ENCODE results near the gene NR1H2.
"Not testable (repeated sequence)": the region's sequence is repeated elsewhere in the genome, so short reads cannot be mapped to it uniquely, and the experiment has no call there.

The NR1H2 gene

DNA sequence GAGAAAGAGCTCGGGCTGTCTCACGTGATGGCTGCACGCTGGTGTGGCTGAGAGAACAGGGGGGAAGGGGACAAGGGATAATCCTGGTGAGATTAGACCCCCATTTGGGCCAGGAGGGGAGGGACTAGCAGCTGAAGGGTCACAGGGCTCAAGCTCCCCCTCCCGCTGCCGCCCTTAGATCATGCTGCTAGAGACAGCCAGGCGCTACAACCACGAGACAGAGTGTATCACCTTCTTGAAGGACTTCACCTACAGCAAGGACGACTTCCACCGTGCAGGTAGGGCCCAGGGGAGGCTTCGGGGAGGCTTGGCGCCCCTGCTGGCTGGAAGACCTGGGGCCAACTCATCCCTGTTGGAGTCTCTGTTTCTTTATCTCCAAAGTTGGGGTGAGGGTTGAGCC, 3.3 kb downstream of the NR1H2 start:
- DNase-seq, result no peak

DNA sequence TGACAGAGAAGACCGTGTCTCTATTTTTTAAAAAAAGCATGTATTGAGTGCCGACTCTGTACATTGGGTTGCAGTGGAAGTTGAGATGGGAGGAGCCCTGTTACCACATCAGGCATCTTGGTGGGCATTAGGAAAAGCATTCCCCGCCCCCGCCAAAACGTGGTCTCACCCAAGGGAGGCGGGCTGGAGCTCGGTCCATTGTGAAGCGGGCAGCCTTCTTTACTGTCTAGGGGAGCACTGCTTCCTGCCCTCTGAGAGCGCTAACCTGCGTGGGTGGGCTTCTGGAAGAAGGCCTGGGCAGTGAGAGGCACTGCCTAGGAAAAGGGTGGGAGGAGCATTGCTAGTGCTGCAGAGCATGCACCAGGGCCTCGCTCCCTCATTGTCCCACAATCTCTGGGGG, 3.9 kb downstream of the NR1H2 start:
- DNase-seq, result no peak

GRCh38 chr19:50380751-50381151, 4.5 kb downstream of the NR1H2 start:
- DNase-seq, result no peak

- DNase-seq, result no peak
These were observed 5.8 kb downstream of the NR1H2 start for GRCh38 chr19:50381881-50382729.

DNA sequence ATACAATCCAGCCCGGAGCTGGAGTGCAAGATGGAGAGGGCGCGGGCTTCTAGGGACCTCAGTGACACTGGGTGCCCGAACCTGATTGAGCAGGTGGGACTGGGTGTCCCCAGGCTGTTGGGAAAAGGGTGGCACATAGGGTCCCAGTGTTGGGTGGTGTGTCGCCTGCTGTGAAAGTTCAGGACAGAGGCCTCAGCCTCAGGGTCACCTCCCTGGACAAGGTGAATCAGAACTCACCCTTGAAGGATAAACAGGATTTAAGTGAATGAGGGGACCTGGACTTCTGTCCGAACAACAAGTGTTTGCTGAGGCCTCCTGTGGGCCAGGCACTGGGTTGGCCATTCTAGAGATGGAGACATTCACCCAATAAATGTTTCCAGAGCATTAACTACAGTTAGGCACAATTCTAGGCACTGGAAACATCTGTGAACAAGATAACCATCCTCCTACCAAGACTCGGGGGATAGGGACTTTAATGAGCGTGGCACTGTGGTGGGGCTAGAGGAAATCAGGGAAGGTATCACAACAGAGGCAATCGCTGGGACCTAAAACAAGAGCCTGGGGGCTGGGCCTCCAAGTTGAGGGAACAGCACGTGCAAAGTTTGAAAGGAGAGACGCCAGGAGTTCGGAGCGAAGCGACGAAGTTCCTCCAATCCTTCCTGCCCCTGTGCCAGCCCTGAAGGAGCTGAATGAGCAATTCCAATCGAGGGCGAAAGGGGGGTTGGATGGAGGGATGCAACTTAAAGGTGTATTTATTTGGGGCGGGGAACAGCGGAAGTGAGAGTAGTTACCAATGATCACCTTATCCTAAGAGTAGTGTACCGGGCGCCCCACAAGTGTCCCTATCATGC, 7.0 kb downstream of the NR1H2 start:
- no peak for DNase-seq

DNA sequence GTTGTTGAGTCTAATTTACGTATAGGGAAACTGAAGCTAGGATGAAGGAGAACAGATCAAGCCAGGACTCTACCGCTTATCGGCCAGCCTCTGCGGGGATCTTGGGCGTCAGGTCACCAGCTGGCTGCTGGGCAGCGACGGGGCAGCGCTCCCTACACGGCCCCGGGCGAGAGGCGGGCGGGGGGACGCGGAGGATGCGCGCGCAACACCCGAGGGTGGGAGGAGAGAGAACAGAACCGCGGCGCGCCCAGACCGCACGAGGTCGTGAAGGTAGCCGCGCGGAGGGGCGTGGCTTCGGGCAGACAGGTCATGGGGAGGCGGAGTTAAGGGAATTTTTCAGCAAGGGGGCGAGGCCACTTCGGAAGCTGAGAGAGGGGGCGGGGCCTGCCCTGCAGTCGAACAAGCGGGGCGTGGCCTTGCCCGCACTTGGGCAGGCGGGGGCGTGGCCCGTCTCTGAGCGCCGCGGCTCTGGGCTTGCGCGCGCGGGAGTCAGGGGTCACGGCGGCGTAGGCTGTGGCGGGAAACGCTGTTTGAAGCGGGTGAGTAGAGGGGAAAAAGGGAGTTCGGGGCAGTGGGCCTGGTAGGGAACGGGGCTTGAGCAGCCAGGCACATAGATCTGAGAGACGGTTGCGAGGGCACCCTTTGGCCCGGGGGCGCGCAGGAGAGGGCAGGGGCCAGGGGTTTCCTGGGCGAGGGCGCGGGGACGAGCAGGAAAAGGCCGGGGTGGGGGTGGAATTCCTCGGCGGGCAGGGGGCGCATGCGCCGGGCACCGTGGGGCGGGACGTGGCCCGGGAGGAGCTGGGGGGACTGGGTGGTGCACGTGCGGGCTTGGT, 7.8 kb downstream of the NR1H2 start, which contains the start of gene POLD1:
POLD1 (plus strand) TSS at position 496 of the 833 bp plus-strand sequence. CDS start 14,505 bp downstream, outside the sequence.
- peak; percentile 88 to 90 for DNase-seq

DNA sequence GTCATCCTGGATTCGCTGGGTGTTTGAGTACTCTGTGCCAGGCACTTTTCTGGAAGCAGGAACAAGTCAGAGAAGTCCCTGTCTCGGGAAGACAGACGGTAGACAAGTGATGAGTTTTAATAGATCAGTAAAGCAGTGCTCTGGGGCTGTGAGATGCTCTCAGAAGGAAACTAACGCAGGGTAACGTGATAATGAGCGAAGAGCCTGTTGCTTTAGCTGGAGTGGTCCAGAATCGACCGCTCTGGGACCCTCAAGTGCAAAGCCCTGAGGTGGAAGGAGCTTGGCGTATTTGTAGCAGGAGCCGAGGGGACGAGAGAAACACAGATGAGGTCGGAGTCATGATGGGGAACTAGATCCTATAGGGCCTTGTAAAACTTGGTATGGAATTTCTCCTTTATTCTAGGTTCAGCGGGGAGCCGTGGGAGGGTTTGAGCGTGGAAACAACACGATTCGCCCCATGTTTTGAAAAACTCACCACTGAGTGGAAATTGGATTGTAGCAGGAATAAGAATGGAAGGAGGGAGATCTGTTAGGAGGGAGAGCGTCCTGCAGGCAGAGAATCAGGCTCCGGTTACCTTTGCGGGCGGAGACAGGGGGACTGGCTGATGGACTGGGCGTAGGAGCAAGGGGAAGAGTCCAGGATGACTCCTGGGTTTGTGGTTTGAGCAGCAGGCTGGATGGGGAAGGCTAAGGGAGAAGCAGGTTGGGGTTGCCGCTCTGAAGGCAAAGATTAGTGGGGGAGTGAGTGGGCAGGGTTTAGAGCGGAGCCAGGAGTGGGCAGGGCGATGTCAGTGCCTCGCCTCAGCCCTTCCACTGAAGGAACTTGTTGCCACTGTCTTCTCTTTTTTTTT, 8.7 kb downstream of the NR1H2 start:
- DNase-seq, result no peak

GRCh38 chr19:50387176-50387867, 11.1 kb downstream of the NR1H2 start:
- no peak for DNase-seq

DNA sequence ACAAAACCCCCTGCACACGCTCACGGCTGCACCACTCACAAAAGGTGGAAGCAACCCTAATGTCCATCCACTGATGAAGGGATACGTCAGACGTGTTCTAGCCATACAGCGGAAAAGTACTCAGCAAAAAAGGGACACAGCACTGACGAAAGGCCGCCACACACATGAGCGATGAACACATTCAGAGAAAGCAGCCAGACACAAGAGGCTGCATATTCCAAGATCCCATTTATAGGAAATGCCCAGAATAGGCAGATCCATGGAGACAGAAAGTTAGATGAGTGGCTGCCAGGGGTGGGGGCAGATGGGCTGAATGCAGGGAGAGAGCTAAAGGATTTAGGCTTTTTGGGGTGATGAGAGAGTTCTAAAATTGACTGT, 11.6 kb downstream of the NR1H2 start:
- no peak for DNase-seq

DNA sequence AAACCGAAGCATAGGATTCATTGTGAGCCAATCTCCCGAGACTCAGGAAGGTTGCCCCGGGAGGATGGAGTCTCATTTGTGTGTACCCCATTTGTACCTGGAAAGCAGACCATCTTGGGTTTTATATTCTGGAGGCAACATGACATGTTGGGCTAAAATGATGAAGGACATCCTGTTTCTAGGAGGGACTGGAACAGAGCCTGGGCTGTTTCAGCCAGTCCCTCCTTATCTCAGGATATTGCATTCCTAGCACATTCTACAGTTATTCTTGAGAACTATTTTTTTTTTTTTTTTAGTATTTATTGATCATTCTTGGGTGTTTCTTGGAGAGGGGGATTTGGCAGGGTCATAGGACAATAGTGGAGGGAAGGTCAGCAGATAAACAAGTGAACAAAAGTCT, 14.0 kb downstream of the NR1H2 start:
- DNase-seq, result not testable (repeated sequence)

GRCh38 chr19:50390952-50391351, 14.7 kb downstream of the NR1H2 start:
- DNase-seq, result not testable (repeated sequence)

GRCh38 chr19:50392759-50393158, 16.5 kb downstream of the NR1H2 start:
- DNase-seq, result no peak

DNA sequence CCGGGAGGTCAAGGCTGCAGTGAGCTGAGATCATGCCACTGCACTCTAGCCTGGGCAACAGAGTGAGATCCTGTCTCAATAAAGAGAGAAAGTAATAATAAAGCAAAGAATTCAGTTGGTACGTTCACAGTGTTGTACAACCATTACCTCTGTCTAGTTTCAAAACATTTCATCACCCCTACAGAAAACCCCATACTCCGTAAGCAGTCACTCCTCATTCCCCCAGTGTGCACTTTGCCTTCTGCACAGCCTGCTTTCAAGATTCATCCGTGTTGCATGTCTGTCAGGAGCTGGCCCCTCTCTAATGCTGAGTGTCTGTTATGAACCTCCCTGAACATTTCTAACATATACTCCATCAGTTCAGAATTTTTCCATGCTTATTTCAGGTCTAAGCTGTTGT, 17.3 kb downstream of the NR1H2 start:
- DNase-seq, result no peak

GRCh38 chr19:50394017-50394416, 17.8 kb downstream of the NR1H2 start:
- no peak for DNase-seq

- no peak for DNase-seq
These were observed 22.6 kb downstream of the NR1H2 start for GRCh38 chr19:50398675-50399367.

DNA sequence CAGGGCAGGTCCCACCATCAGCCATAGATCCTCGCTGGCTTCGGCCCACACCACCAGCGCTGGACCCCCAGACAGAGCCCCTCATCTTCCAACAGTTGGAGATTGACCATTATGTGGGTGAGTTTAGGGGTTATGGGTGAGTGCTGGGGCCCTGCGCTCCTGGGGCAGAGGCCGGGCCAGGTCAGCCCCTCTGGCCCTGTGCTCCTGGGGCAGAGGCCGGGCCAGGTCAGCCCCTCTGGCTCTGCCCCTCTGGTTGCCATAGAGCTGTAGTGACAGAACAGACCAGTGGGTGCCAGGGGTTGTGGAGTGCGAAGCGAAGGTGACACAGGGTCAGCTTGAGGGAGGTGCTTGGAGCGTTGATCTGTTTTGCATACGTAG, 23.1 kb downstream of the NR1H2 start:
- DNase-seq, result no peak

GRCh38 chr19:50401605-50402450, 25.6 kb downstream of the NR1H2 start:
- no peak for DNase-seq

DNA sequence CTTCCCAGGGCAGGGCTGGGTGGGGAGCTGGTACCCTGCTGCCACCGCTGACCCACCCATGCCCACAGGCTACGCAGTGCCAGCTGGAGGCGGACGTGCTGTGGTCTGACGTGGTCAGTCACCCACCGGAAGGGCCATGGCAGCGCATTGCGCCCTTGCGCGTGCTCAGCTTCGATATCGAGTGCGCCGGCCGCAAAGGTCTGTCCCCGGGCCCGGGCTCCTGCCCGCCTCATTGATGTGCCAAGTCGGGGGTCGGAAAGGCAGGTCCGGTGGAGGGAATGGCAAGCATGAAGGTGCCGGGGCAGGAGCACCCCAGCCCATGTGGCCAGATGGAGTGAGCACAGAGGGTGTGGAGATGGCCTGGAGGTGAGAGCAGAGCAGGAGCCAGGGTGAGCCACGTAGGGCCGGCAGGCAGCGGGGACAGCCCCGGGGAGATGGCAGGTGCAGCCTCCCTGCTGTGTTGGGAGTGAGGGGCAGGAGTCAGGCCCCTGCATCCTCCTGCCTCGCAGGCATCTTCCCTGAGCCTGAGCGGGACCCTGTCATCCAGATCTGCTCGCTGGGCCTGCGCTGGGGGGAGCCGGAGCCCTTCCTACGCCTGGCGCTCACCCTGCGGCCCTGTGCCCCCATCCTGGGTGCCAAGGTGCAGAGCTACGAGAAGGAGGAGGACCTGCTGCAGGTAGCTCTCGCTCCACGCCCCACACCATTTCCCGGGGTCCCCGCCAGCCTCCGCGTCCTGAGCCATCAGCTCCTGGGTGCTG, 26.5 kb downstream of the NR1H2 start:
- DNase-seq, result no peak
